NCI-H2107 treated with DMSO at 0.1 percent for 48 hours (cell line): ENCODE results near the gene PSMA7.

Experiments used
- DNase-seq: peaks from one replicate; lab custom pipeline; 2025; ENCODE audit not compliant: unreplicated experiment; lab: John Stamatoyannopoulos, UW

PSMA7 gene

GRCh38 chr20:62172666-62173065 is 29.5 kb upstream of the PSMA7 start:
- no peak for DNase-seq

DNA sequence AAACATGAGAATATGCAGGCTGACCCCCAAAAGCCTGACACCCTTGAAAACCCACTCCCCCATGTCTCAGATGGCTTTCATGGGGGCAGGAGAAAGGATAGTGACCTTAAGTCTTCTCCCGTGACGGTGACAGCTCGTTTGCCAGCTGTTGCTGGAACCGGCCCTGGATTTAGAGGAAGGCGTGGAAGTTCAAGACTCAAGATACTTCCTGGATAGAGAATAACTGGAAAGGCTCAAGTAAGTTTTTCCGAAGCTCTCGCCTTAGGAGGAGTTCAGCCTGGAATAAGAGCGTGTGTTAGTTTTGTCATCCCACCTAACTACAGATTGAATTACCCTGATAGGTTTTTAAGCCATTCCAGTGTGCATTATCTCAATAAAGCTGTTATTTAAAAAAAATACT is 28.1 kb upstream of the PSMA7 start:
- DNase-seq: no peak

DNA sequence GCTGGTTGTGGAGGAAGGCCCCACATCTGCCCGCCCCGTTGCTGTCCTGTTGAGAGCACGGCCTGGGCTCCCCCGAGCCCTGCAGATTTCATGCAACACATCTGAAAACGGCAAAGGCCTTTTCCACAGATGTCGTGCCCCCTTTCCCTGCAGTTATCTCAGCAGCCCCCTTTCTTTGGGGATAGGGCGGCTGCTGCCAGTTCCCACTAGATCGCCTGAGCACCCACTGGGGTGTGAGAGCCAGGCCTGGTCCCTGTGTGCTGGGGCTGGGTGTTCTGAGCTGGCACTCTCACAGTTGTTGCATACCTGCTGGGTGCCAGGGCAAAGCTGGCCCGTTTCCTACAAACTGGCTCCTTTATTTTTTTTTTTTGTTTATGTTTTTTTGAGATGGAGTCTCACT is 27.3 kb upstream of the PSMA7 start:
- no peak for DNase-seq

DNA sequence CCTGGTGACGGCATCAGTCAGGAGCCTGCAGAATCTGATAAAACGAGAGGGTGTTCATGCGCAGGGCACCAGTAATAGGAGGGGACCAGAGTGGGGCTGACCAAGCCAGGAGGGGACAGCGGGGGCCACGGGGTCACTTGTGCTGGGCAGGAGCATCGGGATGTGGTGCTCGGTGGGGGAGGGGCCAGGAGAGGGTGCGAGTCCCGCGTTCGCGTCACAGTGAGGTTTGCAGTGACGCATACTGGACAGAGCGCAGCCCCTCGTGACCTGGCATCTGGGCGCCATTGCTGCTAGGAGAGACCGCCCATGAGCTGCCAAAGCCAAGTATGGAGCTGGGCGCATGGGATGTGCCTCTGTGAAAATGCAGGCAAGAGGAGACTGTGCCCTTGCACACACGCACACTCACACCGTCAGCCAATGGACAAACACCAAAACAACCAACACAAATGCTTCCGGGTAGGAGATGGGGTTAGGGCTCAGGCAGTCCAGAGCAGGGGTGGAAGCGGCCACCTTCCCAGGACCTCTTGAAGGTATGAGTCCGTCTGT is 25.8 kb upstream of the PSMA7 start:
- no peak for DNase-seq

DNA sequence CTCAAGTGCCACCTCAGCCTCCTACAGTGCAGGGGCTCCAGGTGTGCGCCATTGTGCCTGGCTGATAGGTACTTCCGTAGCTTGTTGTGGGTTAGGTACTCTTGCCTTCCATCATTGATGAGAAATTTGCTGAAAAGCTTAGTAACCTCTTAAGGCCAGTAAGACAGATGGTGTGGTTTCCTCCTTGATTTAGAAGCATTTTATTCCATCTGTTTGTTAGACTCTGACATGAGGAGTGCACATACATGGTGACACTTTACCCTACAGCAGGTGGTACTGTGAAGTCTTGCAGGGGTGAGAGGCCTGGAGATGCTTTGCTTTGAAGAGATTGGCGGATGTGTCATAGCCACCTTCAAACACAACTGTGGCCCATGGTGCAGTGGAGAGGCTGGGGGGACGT is 24.9 kb upstream of the PSMA7 start:
- DNase-seq: no peak

DNA sequence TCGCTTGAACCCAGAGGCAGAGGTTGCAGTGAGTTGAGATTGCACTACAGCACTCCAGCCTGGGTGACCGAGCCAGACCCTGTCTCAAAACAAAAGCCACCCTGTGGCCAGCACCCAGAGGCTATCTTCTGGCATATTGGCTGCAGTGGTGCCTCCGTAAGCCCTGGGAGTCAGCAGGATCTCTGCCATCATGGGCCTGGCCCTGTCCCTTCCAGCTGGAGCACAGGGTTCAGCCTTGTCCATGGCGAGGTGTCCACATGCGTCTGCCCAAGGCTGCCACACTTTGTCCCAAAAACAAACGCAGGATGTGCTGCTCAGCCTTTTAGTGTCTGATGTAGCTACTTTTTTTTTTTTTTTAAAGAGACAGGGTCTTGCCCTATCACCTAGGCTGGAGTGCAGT is 24.3 kb upstream of the PSMA7 start:
- DNase-seq: no peak

GRCh38 chr20:62165762-62166399 is 22.7 kb upstream of the PSMA7 start:
- DNase-seq: no peak

DNA sequence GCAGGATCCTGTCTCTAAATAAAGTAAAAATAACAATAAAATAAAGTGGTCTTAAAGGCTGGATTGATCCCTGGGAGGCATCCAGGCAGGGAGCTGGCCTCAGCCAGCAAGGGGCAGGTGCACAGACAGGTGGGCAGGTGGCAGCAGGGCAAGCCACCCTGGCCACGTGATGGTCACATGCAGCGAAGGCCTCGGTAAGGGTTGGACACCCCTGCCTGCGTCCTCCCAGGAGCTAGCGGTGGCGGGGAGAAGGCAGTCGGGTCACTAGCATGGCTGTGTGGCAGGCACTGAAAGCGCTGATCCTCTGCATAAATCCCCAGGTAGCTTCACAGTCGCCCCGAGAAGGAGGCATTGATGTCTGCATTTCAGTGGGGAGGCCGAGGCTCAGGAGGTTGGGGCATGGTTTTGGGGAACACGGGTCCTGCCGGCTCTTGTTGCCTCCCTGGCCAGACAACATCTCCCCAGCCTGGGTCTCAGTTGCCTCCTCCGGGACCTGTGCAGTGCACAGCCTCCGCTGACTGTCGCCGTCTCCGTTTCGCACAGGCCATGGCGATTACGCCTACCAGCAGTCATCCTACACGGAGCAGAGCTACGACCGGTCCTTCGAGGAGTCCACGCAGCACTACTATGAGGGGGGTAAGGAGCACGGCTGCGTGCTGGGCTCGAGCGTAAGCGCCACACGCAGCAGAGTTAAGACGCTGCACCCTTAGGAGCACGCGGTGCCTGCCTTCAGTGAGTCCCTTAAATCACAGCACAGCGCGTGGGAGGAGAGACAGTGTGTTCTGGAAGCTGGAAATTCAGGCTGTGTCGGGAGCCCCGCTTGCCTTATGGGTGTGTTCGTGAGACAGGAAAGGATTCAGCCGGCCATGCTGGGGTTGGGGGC is 21.9 kb upstream of the PSMA7 start:
- no peak for DNase-seq

DNA sequence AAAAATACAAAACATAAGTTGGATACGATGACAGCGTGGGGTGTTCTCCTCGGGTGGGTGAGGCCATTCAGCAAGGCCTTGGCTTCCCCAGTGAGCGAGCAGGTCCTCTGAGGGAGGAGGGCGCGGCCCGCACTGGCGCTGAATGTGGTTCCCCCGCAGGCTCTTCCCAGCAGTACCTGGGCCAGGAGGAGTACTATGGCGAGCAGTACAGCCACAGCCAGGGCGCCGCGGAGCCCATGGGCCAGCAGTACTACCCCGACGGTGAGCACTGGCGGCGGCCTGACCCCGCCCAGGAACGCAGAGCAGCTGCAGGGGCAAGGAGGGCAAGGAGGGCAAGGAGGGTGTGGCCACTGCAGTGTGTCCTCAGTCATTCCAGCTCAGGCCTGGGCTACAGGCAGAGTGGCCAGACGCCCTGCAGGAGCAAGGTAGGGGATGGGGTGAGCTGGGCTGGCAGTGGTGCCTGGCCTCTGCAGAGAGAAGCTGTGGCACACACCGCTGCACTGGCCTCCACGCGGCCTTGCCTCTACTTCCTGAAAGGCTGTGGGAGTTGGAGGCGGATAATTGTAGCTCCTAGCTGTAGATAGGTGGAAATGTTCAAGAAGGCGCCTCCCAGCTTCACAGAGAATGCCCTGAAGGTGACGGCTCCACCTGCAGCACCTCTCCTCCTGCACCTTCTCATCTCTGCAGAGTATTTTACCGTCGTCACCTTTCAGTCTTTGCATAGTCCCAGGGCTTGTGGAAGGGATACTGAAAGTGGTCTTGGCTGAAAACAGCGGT is 21.0 kb upstream of the PSMA7 start:
- no peak for DNase-seq

DNA sequence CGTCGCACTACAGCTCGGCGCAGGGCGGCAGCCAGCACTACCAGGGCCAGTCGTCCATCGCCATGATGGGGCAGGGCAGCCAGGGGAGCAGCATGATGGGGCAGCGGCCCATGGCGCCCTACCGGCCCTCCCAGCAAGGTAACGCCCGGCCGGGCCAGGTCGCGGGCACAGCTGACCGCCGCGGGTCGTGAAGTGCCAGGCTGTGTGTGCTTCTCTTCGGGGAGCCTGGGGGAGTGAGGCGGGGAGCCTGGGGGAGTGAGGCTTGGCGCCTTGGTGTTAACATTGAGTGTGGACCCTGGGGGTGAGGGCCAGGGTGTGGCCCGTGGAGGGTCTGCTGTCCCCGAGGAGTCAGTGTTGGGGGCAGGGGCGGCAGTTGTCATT is 20.3 kb upstream of the PSMA7 start:
- no peak for DNase-seq

- no peak for DNase-seq
Observed at GRCh38 chr20:62162765-62163484, 19.7 kb upstream of the PSMA7 start.

GRCh38 chr20:62161347-62161746 is 18.2 kb upstream of the PSMA7 start:
- DNase-seq: no peak

- no peak for DNase-seq
Observed at GRCh38 chr20:62160876-62161275, 17.7 kb upstream of the PSMA7 start.

DNA sequence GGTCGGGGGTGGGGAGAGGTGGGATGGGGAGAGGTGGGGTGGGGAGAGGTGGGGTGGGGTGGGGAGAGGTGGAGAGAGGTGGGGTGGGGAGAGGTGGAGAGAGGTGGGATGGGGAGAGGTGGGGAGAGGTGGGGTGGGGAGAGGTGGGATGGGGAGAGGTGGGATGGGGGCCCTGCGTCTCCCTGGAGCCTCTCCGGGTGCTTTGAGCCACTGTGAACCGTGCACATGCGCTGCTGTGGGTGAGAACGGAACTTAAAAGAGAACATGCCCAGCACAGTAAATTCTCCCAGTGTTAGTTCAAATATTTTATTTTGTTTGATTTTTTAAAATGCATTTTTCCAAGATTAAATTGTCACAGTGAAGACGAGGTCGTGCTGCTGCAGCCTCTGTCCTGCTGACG is 17.1 kb upstream of the PSMA7 start:
- DNase-seq: no peak

GRCh38 chr20:62159839-62160238 is 16.6 kb upstream of the PSMA7 start:
- no peak for DNase-seq

- DNase-seq: no peak
Observed at GRCh38 chr20:62159052-62159451, 15.9 kb upstream of the PSMA7 start.

DNA sequence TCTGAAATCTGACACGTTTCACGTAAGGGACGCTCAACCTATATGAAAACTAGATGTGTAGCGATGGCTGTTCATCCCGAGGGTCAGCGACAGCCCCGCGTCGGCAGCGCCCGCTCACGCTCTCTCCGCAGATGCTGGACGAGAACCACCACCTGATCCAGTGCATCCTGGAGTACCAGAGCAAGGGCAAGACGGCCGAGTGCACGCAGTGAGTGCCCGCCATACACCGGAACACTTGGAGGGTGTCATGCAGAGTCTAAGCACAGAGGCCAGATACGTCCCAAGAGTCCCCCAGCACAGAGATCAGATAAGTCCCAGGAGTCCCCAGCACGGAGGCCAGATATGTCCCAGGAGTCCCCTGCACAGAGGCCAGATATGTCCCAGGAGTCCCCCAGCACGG is 15.3 kb upstream of the PSMA7 start:
- no peak for DNase-seq

- DNase-seq: no peak
Observed at GRCh38 chr20:62158088-62158400, 14.8 kb upstream of the PSMA7 start.

DNA sequence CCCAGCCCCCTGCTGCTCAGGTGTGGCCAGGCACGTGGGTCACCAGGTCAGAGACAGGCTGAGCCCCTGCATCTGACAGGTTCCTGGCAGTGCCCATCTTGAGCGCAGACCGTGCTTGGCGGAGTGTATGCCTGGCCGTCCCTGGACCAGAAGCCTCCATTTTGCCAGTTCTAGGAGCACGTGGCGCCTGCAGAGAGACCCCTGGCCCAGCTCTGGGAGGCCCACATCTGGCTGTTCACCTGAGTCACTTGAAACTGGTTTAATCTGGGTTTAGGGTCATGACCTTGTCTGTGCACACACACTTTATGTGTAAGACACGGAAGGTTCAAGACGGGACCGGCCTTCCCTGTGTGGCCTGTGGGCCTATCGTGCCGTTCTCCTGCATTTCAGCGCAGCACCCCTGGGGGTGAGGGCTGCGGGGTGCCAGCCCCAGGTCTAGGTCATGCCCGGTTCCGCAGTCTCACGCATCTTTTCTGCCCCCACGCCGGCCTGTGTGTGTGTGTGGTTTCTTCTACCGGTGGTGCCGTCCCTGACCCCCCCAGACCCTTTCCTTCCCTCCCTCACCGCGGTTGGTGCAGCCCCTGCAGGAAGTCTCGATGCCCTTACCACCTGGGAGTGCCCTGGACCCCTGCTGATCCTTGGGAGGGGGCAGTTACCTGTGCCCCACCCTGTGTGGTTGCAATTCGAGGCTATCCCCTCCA is 14.3 kb upstream of the PSMA7 start:
- no peak for DNase-seq

DNA sequence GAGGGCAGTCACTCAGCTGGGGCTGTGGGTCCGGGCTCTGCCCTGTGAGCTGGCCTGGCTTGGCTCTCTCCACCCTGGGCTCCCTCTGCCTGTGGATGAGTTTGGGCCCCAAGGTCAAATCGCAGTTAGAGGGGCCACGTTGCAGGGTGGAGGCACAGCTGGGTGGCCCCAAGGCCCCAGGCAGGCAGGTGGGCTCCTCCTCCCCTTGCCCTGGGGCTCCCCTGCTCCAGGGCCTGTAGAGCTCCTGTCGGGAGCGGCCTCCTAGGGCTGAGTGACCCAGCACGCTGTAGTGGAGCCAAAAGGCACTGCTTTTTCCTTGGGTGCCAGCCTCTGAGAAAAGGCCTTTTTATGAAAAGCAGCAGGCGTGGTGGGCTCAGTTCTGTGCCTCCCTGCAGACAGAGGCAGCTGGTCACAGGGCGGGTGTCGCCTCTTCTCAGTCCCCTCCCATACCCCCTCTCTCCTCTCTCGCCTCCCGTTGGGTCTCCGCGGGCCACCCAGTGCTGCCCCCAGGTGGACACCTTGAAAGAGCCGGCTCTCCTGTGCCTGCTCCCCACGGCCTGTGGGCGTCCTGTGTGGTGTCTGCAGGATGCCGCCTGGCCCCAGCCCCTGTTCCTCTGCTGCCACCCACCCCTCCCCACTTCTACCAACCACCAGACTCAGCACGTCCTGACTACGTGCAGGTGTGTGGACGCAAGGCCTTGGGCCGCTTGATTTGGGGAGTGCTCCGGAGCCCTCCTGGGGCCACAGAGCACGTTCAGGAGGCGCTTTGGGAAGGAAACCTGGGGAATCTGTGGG is 13.6 kb upstream of the PSMA7 start:
- no peak for DNase-seq
